Stimulated activated naive CD8-positive, alpha-beta T cell treated with anti-CD3 and anti-CD28 coated beads, Interleukin-15, Interleukin-2, amounts not matched to agents 100 U/mL and 50 U/mL, for 24 hours (primary cell): ENCODE data around the gene HCN4.
"Not testable (repeated sequence)": the region's sequence is repeated elsewhere in the genome, so short reads cannot be mapped to it uniquely, and the experiment has no call there.

Experiments used
- ATAC-seq: fragments of 150-1000 bp; cut with Tn5 transposase; one replicate; pipeline ENCODE4 v1.10.0; 2021
- DNase-seq: peaks from one replicate; pipeline ENCODE4 v3.0.0; 2021

Gene HCN4

GRCh38 chr15:73324496-73325170 lies 44.1 kb downstream of the HCN4 start:
- DNase-seq, result no peak
- ATAC-seq, result no peak

GRCh38 chr15:73323956-73324355 lies 44.8 kb downstream of the HCN4 start:
- DNase-seq (no peak), ATAC-seq (no peak)

- no peak for DNase-seq
- ATAC-seq, result no peak
These were observed 45.3 kb downstream of the HCN4 start for GRCh38 chr15:73323374-73323955.

GRCh38 chr15:73322665-73323373 lies 45.9 kb downstream of the HCN4 start:
- DNase-seq (no peak), ATAC-seq (no peak)

GRCh38 chr15:73321496-73322450 lies 47.0 kb downstream of the HCN4 start:
- DNase-seq (no peak), ATAC-seq (no peak)

GRCh38 chr15:73320619-73321180 lies 48.1 kb downstream of the HCN4 start:
- DNase-seq (no peak), ATAC-seq (no peak)

- ATAC-seq (no peak), DNase-seq (no peak)
These were observed 49.1 kb downstream of the HCN4 start for GRCh38 chr15:73319460-73320245.

- ATAC-seq, result peak; percentile 80
- peak; percentile 58 for DNase-seq
These were observed 50.1 kb downstream of the HCN4 start for GRCh38 chr15:73318463-73319351.

GRCh38 chr15:73317651-73318462 lies 50.9 kb downstream of the HCN4 start:
- peak; percentile 10 for ATAC-seq

GRCh38 chr15:73313861-73314260 lies 54.9 kb downstream of the HCN4 start:
- DNase-seq (no peak), ATAC-seq (no peak)

More at GRCh38 chr15:73317651-73318462, 50.9 kb downstream of the HCN4 start:
- DNase-seq, result no peak

- DNase-seq, result no peak
- no peak for ATAC-seq
These were observed 60.5 kb downstream of the HCN4 start for GRCh38 chr15:73308305-73308704.

GRCh38 chr15:73305331-73306211 lies 63.2 kb downstream of the HCN4 start:
- ATAC-seq (peak; percentile 53), DNase-seq (peak; percentile 10)

GRCh38 chr15:73303636-73304035 lies 65.1 kb downstream of the HCN4 start:
- ATAC-seq, result no peak
- no peak for DNase-seq

- ATAC-seq, DNase-seq: not testable (repeated sequence)
These were observed 68.5 kb downstream of the HCN4 start for GRCh38 chr15:73300286-73300685.

- ATAC-seq, result no peak
- no peak for DNase-seq
These were observed 70.1 kb downstream of the HCN4 start for GRCh38 chr15:73298522-73299245.

GRCh38 chr15:73296609-73297353 lies 72.0 kb downstream of the HCN4 start:
- no peak for ATAC-seq

More at GRCh38 chr15:73296609-73297353, 72.0 kb downstream of the HCN4 start:
- no peak for DNase-seq
